ENCODE data around the gene ARFRP1.

The ARFRP1 gene

GRCh38 chr20:63707558-63708300 is at the start of gene ARFRP1, which contains the start of gene ZGPAT:
TSS of gene ARFRP1 (minus strand) at chr20:63707976. CDS start at chr20:63707091, 885 bp downstream.
TSS of gene ZGPAT (plus strand) at chr20:63708039. CDS start at chr20:63708581, 542 bp downstream.
- H3K4me3 ChIP-seq (ENCODE audit: low read depth, low read length, poor library complexity, severe bottlenecking) = peak within 1 kb of the TSS; percentile 97
- peaks cover 21% of the 10 kb centered on the region for H3K4me1 ChIP-seq (ENCODE audit: insufficient read depth, low read length, severe bottlenecking)
- H3K27ac ChIP-seq (ENCODE audit: low read depth, low read length, poor library complexity, severe bottlenecking) = no peak within 1 kb of the TSS
- H3K36me3 ChIP-seq (ENCODE audit: insufficient read depth, low read length) = peaks cover 66% of the 10 kb centered on the region
- H3K9me3 ChIP-seq (ENCODE audit: low read length) = peaks cover 9% of the 10 kb centered on the region
- no peak within 1 kb of the TSS for H2AFZ ChIP-seq (ENCODE audit: low read length)
- no peaks in the 10 kb centered on the region for H3K27me3 ChIP-seq (ENCODE audit: insufficient read depth, low read length)
- peaks cover 7% of the 10 kb centered on the region for H3K79me2 ChIP-seq (ENCODE audit: insufficient read depth, low read length)
- H3K9me2 ChIP-seq (ENCODE audit: low read depth, low read length) = no peaks in the 10 kb centered on the region
- H3F3A ChIP-seq (ENCODE audit: insufficient read depth, low read length) = no peaks in the 10 kb centered on the region
- H3K4me2 ChIP-seq (ENCODE audit: low read length) = peak within 1 kb of the TSS; percentile 99
- H4K20me1 ChIP-seq (ENCODE audit: insufficient read depth, low read length) = no peaks in the 10 kb centered on the region
- peak within 1 kb of the TSS; percentile 94 for H3K9ac ChIP-seq (ENCODE audit: low read length)
- TF ChIP-seq EZH2 (IDR thresholded peaks at IDR 0.05; ENCODE audit: borderline replicate concordance, low read length) = no peak
- no peak for TF ChIP-seq CTCF (IDR thresholded peaks at IDR 0.05; ENCODE audit: low read length)

GRCh38 chr20:63756648-63756991 is 48.8 kb upstream of the ARFRP1 start:
- Histone ChIP-seq H2AFZ (ENCODE audit: low read length) (no peak overlapping the region), H4K20me1 (ENCODE audit: insufficient read depth, low read length) (no peaks in the 10 kb centered on the region), H3K4me1 (ENCODE audit: insufficient read depth, low read length, severe bottlenecking) (no peaks in the 10 kb centered on the region), H3K4me3 (ENCODE audit: low read depth, low read length, poor library complexity, severe bottlenecking) (no peak overlapping the region), H3K4me2 (ENCODE audit: low read length) (no peak overlapping the region), H3K27ac (ENCODE audit: low read depth, low read length, poor library complexity, severe bottlenecking) (no peak overlapping the region), H3K9me3 (ENCODE audit: low read length) (no peaks in the 10 kb centered on the region), H3F3A (ENCODE audit: insufficient read depth, low read length) (no peaks in the 10 kb centered on the region), H3K9me2 (ENCODE audit: low read depth, low read length) (no peaks in the 10 kb centered on the region), H3K9ac (ENCODE audit: low read length) (no peak overlapping the region), H3K79me2 (ENCODE audit: insufficient read depth, low read length) (no peaks in the 10 kb centered on the region), H3K36me3 (ENCODE audit: insufficient read depth, low read length) (no peaks in the 10 kb centered on the region), H3K27me3 (ENCODE audit: insufficient read depth, low read length) (peaks cover 12% of the 10 kb centered on the region; the same call in 1 of the 2 replicates)
- TF ChIP-seq CTCF (IDR thresholded peaks at IDR 0.05; ENCODE audit: low read length) (no peak), EZH2 (IDR thresholded peaks at IDR 0.05; ENCODE audit: borderline replicate concordance, low read length) (no peak)

GRCh38 chr20:63755933-63756647 is 48.3 kb upstream of the ARFRP1 start:
- no peak overlapping the region for H3K4me2 ChIP-seq (ENCODE audit: low read length)
- no peak overlapping the region for H3K4me3 ChIP-seq (ENCODE audit: low read depth, low read length, poor library complexity, severe bottlenecking)
- no peaks in the 10 kb centered on the region for H3K4me1 ChIP-seq (ENCODE audit: insufficient read depth, low read length, severe bottlenecking)
- H3K9me2 ChIP-seq (ENCODE audit: low read depth, low read length) = no peaks in the 10 kb centered on the region
- no peak overlapping the region for H3K9ac ChIP-seq (ENCODE audit: low read length)
- H3K79me2 ChIP-seq (ENCODE audit: insufficient read depth, low read length) = no peaks in the 10 kb centered on the region
- no peak overlapping the region for H3K27ac ChIP-seq (ENCODE audit: low read depth, low read length, poor library complexity, severe bottlenecking)
- TF ChIP-seq CTCF (IDR thresholded peaks at IDR 0.05; ENCODE audit: low read length) (no peak), EZH2 (IDR thresholded peaks at IDR 0.05; ENCODE audit: borderline replicate concordance, low read length) (no peak)
- H2AFZ ChIP-seq (ENCODE audit: low read length) = no peak overlapping the region
- no peaks in the 10 kb centered on the region for H3K9me3 ChIP-seq (ENCODE audit: low read length)
- no peaks in the 10 kb centered on the region for H3F3A ChIP-seq (ENCODE audit: insufficient read depth, low read length)
- H4K20me1 ChIP-seq (ENCODE audit: insufficient read depth, low read length) = no peaks in the 10 kb centered on the region
- H3K36me3 ChIP-seq (ENCODE audit: insufficient read depth, low read length) = no peaks in the 10 kb centered on the region
- H3K27me3 ChIP-seq (ENCODE audit: insufficient read depth, low read length) = peaks cover 12% of the 10 kb centered on the region; the same call in 1 of the 2 replicates
